Right forelimb (tissue), 1 donor: Measurements from ENCODE around the gene EPN1.
"Not testable (repeated sequence)": the region's sequence is repeated elsewhere in the genome, so short reads cannot be mapped to it uniquely, and the experiment has no call there.

Source experiments
- DNase-seq: peaks from one replicate; pipeline ENCODE4 v3.0.0-alpha.2; 2018

EPN1 gene

DNA sequence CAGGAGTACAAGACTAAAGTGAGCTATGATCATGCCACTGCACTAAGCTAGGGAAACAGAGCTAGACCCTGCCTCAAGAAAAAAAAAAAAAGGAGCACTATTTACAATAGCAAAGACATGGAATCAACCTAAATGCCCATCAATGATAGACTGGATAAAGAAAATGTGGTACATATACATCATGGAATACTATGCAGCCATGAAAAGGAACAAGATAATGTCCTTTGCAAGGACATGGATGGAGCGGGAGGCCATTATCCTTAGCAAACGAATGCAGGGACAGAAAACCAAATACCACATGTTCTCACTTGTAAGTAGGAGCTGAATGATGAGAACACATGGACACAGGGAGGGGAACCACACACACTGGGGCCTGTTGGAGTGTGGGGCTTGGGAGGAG lies 55.4 kb downstream of the EPN1 start:
- DNase-seq: not testable (repeated sequence)

DNA sequence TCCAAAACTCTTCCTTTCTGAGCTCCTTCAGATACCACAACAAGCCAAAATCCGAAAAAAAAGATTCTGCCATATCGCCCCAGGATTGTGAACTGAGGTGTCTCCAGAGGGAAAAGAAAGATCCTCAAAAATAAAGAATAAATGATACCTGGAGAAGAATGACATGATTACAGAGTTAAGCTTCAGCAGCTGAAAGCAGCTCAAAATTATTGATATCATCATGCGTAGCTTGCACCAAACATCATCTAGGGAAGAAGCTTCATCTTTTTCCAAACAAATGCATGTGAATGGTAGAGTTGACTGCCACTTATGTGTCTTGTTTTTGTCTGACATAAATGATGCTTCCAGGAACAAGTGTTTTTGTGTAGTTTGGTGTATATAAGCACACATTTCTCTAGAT lies 63.3 kb downstream of the EPN1 start, which contains the start of gene NLRP9:
Gene NLRP9 (minus strand): TSS at position 101 of the 400 bp plus-strand sequence. CDS start 28 bp downstream, at position 73.
- no peak for DNase-seq

DNA sequence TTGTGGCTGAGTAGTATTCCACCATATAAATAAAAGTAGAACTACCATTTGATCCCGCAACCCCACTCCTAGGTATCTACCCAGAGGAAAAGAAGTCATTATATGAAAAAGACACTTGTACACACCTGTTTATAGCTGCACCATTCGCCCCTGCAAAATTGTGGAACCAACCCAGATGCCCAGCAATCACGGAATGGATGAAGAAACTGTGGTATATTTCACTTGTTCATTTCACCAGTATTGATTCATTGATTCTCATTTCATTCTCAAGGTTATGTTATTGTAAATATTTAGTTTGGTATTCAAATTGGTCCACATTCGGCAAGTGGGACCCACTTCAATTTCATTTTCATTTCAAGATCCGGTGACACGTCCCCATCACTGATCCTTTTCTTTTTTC lies 75.7 kb downstream of the EPN1 start:
- no peak for DNase-seq

DNA sequence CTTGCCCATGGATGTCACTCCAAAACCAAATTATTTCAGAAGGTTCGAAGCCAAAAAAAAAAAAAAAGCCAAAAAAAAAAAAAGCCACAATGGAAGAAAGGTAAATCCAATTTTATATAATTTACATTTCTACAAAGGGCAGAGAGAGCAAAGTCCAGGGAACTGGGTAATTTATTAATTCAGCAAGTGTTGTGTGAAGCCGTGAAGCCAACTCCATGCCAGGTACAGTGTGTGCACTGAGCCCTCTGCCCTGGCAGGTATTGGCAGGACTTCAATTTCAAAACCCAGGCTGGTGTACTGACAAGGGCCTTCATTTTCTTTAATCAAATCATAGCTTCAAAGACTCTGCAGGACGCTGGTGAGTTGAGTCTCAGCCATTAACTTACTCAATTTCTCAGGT lies 78.4 kb downstream of the EPN1 start:
- DNase-seq: no peak

DNA sequence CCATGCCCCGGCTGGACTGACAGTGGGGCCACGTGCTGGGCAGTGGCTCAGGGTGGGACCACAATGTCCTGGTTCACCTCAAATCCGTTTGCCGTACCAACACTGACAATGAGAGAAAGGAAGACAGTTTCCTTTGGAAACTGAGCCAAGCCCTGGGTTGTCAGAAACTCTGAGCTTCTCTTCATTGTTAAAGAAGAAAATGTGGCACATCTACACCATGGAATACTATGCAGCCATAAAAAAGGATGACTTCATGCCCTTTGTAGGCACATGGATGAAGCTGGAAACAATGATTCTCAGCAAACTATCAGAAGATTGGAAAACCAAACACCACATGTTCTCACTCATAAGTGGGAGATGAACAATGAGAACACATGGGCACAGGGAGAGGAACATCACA lies 81.8 kb downstream of the EPN1 start:
- DNase-seq: not testable (repeated sequence)

DNA sequence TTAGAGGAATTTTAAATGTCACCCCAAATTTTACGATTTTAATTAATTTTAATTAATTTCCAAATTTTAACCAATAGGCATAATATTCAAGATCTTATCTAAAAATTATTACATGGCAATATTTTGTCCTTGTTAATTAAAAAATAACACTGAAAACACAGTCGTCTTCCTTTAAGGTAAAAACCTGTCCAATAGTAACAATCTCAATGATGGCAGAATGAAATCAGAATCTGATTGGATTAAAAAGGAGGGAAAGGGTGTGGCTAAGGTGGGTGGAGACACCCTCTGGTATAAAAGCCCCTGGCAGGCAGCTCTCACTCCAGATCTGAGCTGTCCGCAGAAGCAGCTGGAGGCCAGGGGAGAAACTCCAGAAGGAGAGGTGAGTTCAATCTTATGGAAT lies 83.8 kb downstream of the EPN1 start, which contains the start of gene RFPL4A:
Gene RFPL4A (plus strand): TSS at position 301 of the 400 bp plus-strand sequence. CDS start 2,704 bp downstream, outside the sequence.
- not testable (repeated sequence) for DNase-seq
